NCI-H510A treated with DMSO at 0.1 percent for 48 hours (cell line): ENCODE results near the gene TSHZ2.

ENCODE experiments used
- DNase-seq: peaks from one replicate; lab custom pipeline; 2025; lab: John Stamatoyannopoulos, UW

TSHZ2 gene

GRCh38 chr20:53165452-53165851 is 193.3 kb downstream of the TSHZ2 start:
- DNase-seq = no peak

- no peak for DNase-seq
Observed at GRCh38 chr20:53168491-53168890, 196.3 kb downstream of the TSHZ2 start.

GRCh38 chr20:53170196-53170595 is 198.0 kb downstream of the TSHZ2 start:
- no peak for DNase-seq

GRCh38 chr20:53171065-53171464 is 198.9 kb downstream of the TSHZ2 start:
- DNase-seq = no peak

- DNase-seq = no peak
Observed at GRCh38 chr20:53174454-53174853, 202.3 kb downstream of the TSHZ2 start.

- DNase-seq = no peak
Observed at GRCh38 chr20:53175135-53175780, 203.1 kb downstream of the TSHZ2 start.

GRCh38 chr20:53176134-53176533 is 204.0 kb downstream of the TSHZ2 start:
- DNase-seq = no peak

GRCh38 chr20:53177687-53178086 is 205.5 kb downstream of the TSHZ2 start:
- no peak for DNase-seq

GRCh38 chr20:53179749-53180148 is 207.6 kb downstream of the TSHZ2 start:
- DNase-seq = no peak

GRCh38 chr20:53180928-53181362 is 208.8 kb downstream of the TSHZ2 start:
- no peak for DNase-seq

GRCh38 chr20:53181866-53182376 is 209.8 kb downstream of the TSHZ2 start:
- no peak for DNase-seq

GRCh38 chr20:53183181-53183580 is 211.0 kb downstream of the TSHZ2 start:
- no peak for DNase-seq

- no peak for DNase-seq
Observed at GRCh38 chr20:53186635-53187034, 214.5 kb downstream of the TSHZ2 start.

- no peak for DNase-seq
Observed at GRCh38 chr20:53187392-53188068, 215.4 kb downstream of the TSHZ2 start.

- no peak for DNase-seq
Observed at GRCh38 chr20:53190225-53190624, 218.1 kb downstream of the TSHZ2 start.

- no peak for DNase-seq
Observed at GRCh38 chr20:53191957-53192356, 219.8 kb downstream of the TSHZ2 start.

- DNase-seq = no peak
Observed at GRCh38 chr20:53194306-53195290, 222.4 kb downstream of the TSHZ2 start.

- DNase-seq = no peak
Observed at GRCh38 chr20:53195876-53196610, 223.9 kb downstream of the TSHZ2 start.

GRCh38 chr20:53201588-53201987 is 229.4 kb downstream of the TSHZ2 start:
- DNase-seq = no peak

- DNase-seq = no peak
Observed at GRCh38 chr20:53202777-53203176, 230.6 kb downstream of the TSHZ2 start.

GRCh38 chr20:53205046-53205445 is 232.9 kb downstream of the TSHZ2 start:
- DNase-seq = no peak
